Uterus (tissue), 2 donors: ENCODE results near the gene SELENOK.

ENCODE experiments used
- POLR2A ChIP-seq, 2 donors: fragments of 450-650 bp; IDR thresholded peaks; one replicate each; pipeline ENCODE4 v1.6.1; 2016; ENCODE audit warnings: antibody characterized with exemption in 2 of 2, mild to moderate bottlenecking in 1 of 2, moderate library complexity in 1 of 2
- TF ChIP-seq, protein P1 (sequence below), 4 experiments: fragments of 200-600 bp in 2 of 4; fragments of 450-650 bp in 2 of 4; sonication (generic) in 2 of 4; IDR thresholded peaks; one replicate each; pipeline ENCODE4 v1.5.1; 2016 to 2019; ENCODE audit warnings: antibody characterized with exemption in 4 of 4, mild to moderate bottlenecking in 2 of 4, moderate library complexity in 1 of 4

DNA sequence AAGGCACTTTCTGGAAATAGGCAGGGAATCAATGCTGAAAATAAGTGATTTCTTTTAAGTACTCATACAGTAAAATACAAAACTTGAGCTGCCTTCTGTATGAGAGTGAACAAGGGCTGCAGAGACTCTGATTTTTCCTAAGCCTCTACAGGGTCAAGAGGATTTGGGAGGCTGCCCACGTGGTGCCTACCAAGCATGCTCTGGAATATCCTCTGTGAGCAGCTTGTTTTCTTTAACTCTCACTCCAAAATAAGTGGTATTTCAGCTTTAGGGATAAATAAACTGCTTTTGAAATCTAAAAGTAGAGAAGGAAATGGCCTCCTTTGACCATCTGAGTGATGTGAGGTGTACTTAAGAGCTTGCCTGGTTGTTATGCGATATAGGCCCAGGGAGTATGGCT is 8.1 kb upstream of the SELENOK start:
- TF ChIP-seq, protein P1, sequence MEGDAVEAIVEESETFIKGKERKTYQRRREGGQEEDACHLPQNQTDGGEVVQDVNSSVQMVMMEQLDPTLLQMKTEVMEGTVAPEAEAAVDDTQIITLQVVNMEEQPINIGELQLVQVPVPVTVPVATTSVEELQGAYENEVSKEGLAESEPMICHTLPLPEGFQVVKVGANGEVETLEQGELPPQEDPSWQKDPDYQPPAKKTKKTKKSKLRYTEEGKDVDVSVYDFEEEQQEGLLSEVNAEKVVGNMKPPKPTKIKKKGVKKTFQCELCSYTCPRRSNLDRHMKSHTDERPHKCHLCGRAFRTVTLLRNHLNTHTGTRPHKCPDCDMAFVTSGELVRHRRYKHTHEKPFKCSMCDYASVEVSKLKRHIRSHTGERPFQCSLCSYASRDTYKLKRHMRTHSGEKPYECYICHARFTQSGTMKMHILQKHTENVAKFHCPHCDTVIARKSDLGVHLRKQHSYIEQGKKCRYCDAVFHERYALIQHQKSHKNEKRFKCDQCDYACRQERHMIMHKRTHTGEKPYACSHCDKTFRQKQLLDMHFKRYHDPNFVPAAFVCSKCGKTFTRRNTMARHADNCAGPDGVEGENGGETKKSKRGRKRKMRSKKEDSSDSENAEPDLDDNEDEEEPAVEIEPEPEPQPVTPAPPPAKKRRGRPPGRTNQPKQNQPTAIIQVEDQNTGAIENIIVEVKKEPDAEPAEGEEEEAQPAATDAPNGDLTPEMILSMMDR (IDR thresholded peaks at IDR 0.05) = no peak
- no peak for TF ChIP-seq POLR2A (IDR thresholded peaks at IDR 0.05)
